Uterus (tissue), 4 donors: ENCODE measurements around the gene TNKS2. TPM values are rescaled to one million over a fixed set of nuclear protein-coding genes. Genes with fewer than 3 reads are reported as not detected.

Experiments
- DNase-seq, 2 donors: peaks; one replicate each; pipeline ENCODE4 v3.0.0-alpha.2; 2019 to 2020
- H3K27ac ChIP-seq, 2 donors: fragments of 200-600 bp; sonication (generic); 1 replicate in 1 of 2; 2 replicates in 1 of 2; pipeline ENCODE4 v1.5.1; 2016 to 2018
- H3K27me3 ChIP-seq, 2 donors: fragments of 200-600 bp; sonication (generic); one replicate each; pipeline ENCODE4 v1.5.1; 2018 to 2019; ENCODE audit warnings: control low read depth in 1 of 2
- H3K36me3 ChIP-seq, 2 donors: fragments of 200-600 bp; sonication (generic); one replicate each; pipeline ENCODE4 v1.5.1; 2019; ENCODE audit warnings: control low read depth in 1 of 2
- H3K4me1 ChIP-seq, 2 donors: fragments of 200-600 bp; sonication (generic); one replicate each; pipeline ENCODE4 v1.5.1; 2018 to 2019; ENCODE audit warnings: control low read depth in 1 of 2
- H3K4me3 ChIP-seq, 2 donors: fragments of 200-600 bp; sonication (generic); 1 replicate in 1 of 2; 2 replicates in 1 of 2; pipeline ENCODE4 v1.5.1; 2018 to 2019; ENCODE audit warnings: mild to moderate bottlenecking in 1 of 2
- H3K9me3 ChIP-seq, 2 donors: fragments of 200-600 bp; sonication (generic); one replicate each; pipeline ENCODE4 v1.5.1; 2019; ENCODE audit warnings: control low read depth in 1 of 2
- CTCF ChIP-seq, 4 experiments: fragments of 200-600 bp in 2 of 4; fragments of 450-650 bp in 2 of 4; sonication (generic) in 2 of 4; IDR thresholded peaks; one replicate each; pipeline ENCODE4 v1.5.1; 2016 to 2019; ENCODE audit warnings: antibody characterized with exemption in 4 of 4, mild to moderate bottlenecking in 2 of 4, moderate library complexity in 1 of 4
- POLR2A ChIP-seq, 2 donors: fragments of 450-650 bp; IDR thresholded peaks; one replicate each; pipeline ENCODE4 v1.6.1; 2016; ENCODE audit warnings: antibody characterized with exemption in 2 of 2, mild to moderate bottlenecking in 1 of 2, moderate library complexity in 1 of 2
- intact Hi-C: fragments of 100-400 bp; cut with DNase I; formaldehyde crosslinking; loops from one replicate; pipeline ENCODE4 v1.15.1; 2023; ENCODE audit warnings: low total_unique reads
- total RNA-seq, 4 donors: library from RNA; depleted of rRNA in 3 of 4; stranded (reverse); fragments of >200 nt in 3 of 4; gene quantifications; one replicate each; pipeline versions ENCODE4 v1.1.0 to v1.2.4, GENCODE V29; 2014 to 2023
- donor health status: DM: yes; HTN: yes; CAD: no.

The TNKS2 gene
- total RNA-seq, 4 donors from 2014 or later, result 33.8 to 102 (median 51.9) TPM

- H3K27ac ChIP-seq, result peak overlapping the region; percentile 63 to 69
- DNase-seq, result no peak
- intact Hi-C loops, result no loop called here
- no peaks in the 10 kb centered on the region for H3K9me3 ChIP-seq
- no peaks in the 10 kb centered on the region for H3K4me1 ChIP-seq
- no peak for TF ChIP-seq POLR2A (IDR thresholded peaks at IDR 0.05)
- no peak for TF ChIP-seq CTCF (IDR thresholded peaks at IDR 0.05)
- H3K27me3 ChIP-seq, result no peaks in the 10 kb centered on the region
- no peaks in the 10 kb centered on the region for H3K36me3 ChIP-seq
- H3K4me3 ChIP-seq, result no peak overlapping the region
Measured at GRCh38 chr10:91884536-91884935, 86.3 kb downstream of the TNKS2 start.

- Histone ChIP-seq H3K27ac (peak overlapping the region; percentile 63 to 69), H3K4me1 (no peaks in the 10 kb centered on the region), H3K27me3 (no peaks in the 10 kb centered on the region), H3K4me3 (no peak overlapping the region), H3K9me3 (no peaks in the 10 kb centered on the region), H3K36me3 (no peaks in the 10 kb centered on the region)
- TF ChIP-seq POLR2A (IDR thresholded peaks at IDR 0.05) (no peak), CTCF (IDR thresholded peaks at IDR 0.05) (no peak)
- intact Hi-C loops, result no loop called here
- no peak for DNase-seq
Measured at GRCh38 chr10:91885362-91886079, 87.3 kb downstream of the TNKS2 start.

- H3K9me3 ChIP-seq, result no peaks in the 10 kb centered on the region
- no peak for TF ChIP-seq CTCF (IDR thresholded peaks at IDR 0.05)
- no peak for TF ChIP-seq POLR2A (IDR thresholded peaks at IDR 0.05)
- intact Hi-C loops, result no loop called here
- peak overlapping the region; percentile 62 to 64 for H3K27ac ChIP-seq
- no peak for DNase-seq
- no peaks in the 10 kb centered on the region for H3K27me3 ChIP-seq
- H3K4me3 ChIP-seq, result peak overlapping the region; percentile 50 to 54
- no peaks in the 10 kb centered on the region for H3K36me3 ChIP-seq
- no peaks in the 10 kb centered on the region for H3K4me1 ChIP-seq
Measured at GRCh38 chr10:91886954-91887271, 88.7 kb downstream of the TNKS2 start.

GRCh38 chr10:91887272-91888076 is 89.2 kb downstream of the TNKS2 start:
- no peak for TF ChIP-seq POLR2A (IDR thresholded peaks at IDR 0.05)
- no peak for TF ChIP-seq CTCF (IDR thresholded peaks at IDR 0.05)
- no peaks in the 10 kb centered on the region for H3K36me3 ChIP-seq
- DNase-seq, result peak; percentile 41 to 47
- H3K27ac ChIP-seq, result peak overlapping the region; percentile 62 to 64
- H3K4me3 ChIP-seq, result peak overlapping the region; percentile 50 to 54
- H3K4me1 ChIP-seq, result no peaks in the 10 kb centered on the region
- no peaks in the 10 kb centered on the region for H3K9me3 ChIP-seq
- no peaks in the 10 kb centered on the region for H3K27me3 ChIP-seq
- intact Hi-C loops, result no loop called here
